Lower leg skin (tissue), 4 donors: ENCODE results near the gene NSMCE4A. TPM values are rescaled to one million over a fixed set of nuclear protein-coding genes. Genes with fewer than 3 reads are reported as not detected.

Experiments used
- DNase-seq, 2 donors: peaks; one replicate each; pipeline ENCODE4 v3.0.0-alpha.2; 2019; ENCODE audit warnings: low spot score in 2 of 2
- H3K4me3 ChIP-seq: fragments of 200-600 bp; sonication (generic); 2 replicates; pipeline ENCODE4 v1.5.1; 2017; ENCODE audit warnings: mild to moderate bottlenecking, low read depth; ENCODE audit not compliant: poor library complexity, severe bottlenecking
- POLR2A ChIP-seq, 2 donors: fragments of 450-650 bp; IDR thresholded peaks; one replicate each; pipeline ENCODE4 v1.6.1; 2016 to 2017; ENCODE audit warnings: antibody characterized with exemption in 2 of 2, mild to moderate bottlenecking in 1 of 2, moderate library complexity in 1 of 2
- WGBS, 2 donors: methylation state at CpG; one replicate each; pipeline ENCODE4 v1.1.5; 2018; 5-methylcytosine and 5-hydroxymethylcytosine counted together
- intact Hi-C: fragments of 100-400 bp; cut with DNase I; formaldehyde crosslinking; loops from one replicate; pipeline ENCODE4 v1.15.0; 2023; ENCODE audit warnings: low total_unique reads
- total RNA-seq, 4 donors: library from RNA; depleted of rRNA; stranded (reverse); fragments of >200 nt; gene quantifications; one replicate each; pipeline ENCODE4 v1.1.0, GENCODE V29; 2016
- TF ChIP-seq, protein P1 (sequence below), 3 donors: fragments of 450-650 bp; IDR thresholded peaks; one replicate each; pipeline ENCODE4 v1.5.1; 2016; ENCODE audit warnings: antibody characterized with exemption in 3 of 3, mild to moderate bottlenecking in 3 of 3, moderate library complexity in 2 of 3

The NSMCE4A gene
- total RNA-seq, 4 donors from 2014 or later, result 51.1 to 77.0 (median 56.1) TPM

DNA sequence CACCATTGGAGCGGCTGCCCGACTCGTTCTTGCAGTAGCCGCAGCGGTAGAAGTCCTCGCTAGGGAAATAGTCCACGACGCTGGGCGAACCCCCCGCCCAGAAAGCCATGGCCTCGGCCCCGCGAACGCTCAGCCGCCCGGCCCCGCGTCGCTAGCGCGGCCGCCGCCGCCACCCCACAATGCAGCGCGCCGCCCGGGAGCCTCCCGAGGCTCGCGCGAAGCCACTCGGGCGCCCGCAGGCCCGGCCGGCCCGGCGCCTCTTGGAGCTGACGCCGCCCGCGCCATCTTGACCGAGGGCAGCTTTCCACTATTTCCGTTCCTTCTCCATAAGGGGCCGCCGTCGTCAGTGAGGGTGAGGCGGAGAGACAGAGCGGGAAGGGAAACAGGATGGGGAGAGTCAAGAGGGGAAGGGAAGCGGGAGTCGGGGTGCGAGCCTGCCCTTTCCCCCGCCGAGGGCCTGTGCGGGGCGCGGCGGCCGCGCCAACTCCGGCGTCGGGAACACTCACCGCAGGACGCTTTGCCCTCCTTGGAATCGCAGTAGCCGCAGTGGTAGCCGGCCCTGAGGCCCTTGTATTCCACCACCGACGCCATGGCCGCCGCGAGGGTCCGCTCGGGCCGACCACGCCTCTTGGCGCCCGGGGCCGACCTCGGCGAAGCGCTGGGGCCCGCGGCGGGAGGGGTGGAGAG lies 47.0 kb downstream of the NSMCE4A start, which contains the start of gene ATE1:
Gene ATE1, minus strand, starts transcription at position 191 of the 687 bp plus-strand sequence. Its CDS starts 82 bp downstream, at position 109.
- peak within 1 kb of the TSS; percentile 96 for H3K4me3 ChIP-seq
- intact Hi-C loops, result no loop called here
- 0% methylated on average over 54 to 70 of the region's 87 CpGs for WGBS, 2 donors
- DNase-seq, result peak; percentile 89 to 97
- peak in 1 of 2 donors; percentile 62 for TF ChIP-seq POLR2A (IDR thresholded peaks at IDR 0.05)
- TF ChIP-seq, protein P1, sequence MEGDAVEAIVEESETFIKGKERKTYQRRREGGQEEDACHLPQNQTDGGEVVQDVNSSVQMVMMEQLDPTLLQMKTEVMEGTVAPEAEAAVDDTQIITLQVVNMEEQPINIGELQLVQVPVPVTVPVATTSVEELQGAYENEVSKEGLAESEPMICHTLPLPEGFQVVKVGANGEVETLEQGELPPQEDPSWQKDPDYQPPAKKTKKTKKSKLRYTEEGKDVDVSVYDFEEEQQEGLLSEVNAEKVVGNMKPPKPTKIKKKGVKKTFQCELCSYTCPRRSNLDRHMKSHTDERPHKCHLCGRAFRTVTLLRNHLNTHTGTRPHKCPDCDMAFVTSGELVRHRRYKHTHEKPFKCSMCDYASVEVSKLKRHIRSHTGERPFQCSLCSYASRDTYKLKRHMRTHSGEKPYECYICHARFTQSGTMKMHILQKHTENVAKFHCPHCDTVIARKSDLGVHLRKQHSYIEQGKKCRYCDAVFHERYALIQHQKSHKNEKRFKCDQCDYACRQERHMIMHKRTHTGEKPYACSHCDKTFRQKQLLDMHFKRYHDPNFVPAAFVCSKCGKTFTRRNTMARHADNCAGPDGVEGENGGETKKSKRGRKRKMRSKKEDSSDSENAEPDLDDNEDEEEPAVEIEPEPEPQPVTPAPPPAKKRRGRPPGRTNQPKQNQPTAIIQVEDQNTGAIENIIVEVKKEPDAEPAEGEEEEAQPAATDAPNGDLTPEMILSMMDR (IDR thresholded peaks at IDR 0.05), result no peak

DNA sequence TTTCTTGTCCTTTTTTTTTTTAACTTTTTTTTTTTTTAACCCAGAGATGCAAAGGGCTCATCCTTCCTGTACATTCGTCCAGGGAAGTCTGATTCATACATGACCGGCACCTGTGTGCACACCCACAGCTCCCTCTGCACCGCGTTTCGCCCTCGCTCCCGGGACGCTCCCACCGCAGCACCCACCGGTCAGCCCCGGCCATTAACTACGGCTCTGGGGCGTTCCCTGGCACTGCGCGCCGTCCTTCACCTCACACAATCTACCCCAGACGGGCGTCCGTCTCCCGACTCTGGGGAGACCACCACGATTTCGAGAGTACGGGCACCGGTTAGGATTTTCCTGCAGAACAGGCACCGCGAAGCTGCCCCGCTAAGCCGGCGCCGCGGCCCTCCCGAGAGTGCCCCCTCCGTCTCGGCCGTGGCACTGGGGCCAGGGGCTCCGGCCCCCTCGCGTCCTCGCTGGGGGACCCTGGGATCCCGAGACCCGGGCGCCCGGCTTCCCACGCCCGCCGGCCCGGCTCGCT lies 47.6 kb downstream of the NSMCE4A start:
- peak; percentile 38 to 89 for DNase-seq
- WGBS, 2 donors, result 0% methylated on average over 24 to 46 of the region's 48 CpGs
- peak overlapping the region; percentile 96 for H3K4me3 ChIP-seq
- TF ChIP-seq, protein P1 (IDR thresholded peaks at IDR 0.05), result no peak
- TF ChIP-seq POLR2A (IDR thresholded peaks at IDR 0.05), result no peak
- intact Hi-C loops, result no loop called here

DNA sequence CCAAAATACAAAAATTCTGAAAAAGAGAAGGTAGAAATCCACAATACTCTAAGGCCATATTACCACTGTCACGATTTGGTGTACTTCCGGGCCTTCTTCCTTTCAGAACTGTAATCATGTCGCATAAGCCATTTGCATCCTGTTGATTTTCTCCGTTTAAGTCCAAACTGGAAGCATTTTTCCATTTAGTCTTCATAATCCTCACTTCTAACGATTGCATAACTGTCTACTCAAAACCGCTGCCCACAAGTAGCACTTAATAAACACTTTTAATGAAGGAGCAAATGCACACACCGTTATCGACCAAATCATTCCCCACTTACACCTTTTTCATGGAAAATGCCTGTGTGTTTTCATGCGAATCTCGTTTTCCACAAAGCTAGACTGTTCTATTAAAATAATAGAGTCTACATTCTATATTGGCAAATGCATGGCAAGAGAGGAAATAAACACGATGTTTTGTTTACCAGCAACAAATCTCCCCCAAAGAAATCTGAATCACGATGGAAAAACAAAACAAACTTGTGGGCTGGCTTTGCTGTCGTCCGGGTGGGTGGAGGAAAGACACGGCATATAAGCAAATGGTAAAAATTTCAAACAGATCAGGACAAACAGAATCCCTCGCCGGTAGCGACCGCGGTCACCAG lies 48.2 kb downstream of the NSMCE4A start:
- WGBS, 2 donors, result 1% methylated on average over 20 of the region's 20 CpGs
- TF ChIP-seq, protein P1 (IDR thresholded peaks at IDR 0.05), result no peak
- no peak for TF ChIP-seq POLR2A (IDR thresholded peaks at IDR 0.05)
- intact Hi-C loops, result no loop called here
- H3K4me3 ChIP-seq, result peak overlapping the region; percentile 96
- DNase-seq, result no peak

DNA sequence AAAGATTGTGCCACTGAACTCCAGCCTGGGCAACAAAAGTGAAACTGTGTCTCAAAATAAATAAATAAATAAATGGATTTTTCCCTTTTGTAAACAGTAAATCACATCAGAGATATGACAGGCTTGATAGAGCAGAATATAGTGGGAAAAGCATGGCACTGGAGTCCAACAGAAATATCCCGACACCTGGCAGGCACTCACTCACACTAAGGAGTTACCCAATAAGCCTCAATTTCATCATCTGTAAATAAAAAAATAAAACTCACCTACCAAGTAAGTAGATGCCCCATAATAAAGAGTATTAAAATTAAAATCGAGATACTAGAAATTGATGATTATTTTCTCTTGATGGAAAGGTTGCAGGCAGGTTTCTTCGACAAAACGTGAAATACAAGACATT lies 48.9 kb downstream of the NSMCE4A start:
- DNase-seq, result no peak
- no peak overlapping the region for H3K4me3 ChIP-seq
- TF ChIP-seq, protein P1 (IDR thresholded peaks at IDR 0.05), result no peak
- no peak for TF ChIP-seq POLR2A (IDR thresholded peaks at IDR 0.05)
- WGBS, 2 donors, result 79 to 86% methylated on average over 4 of the region's 4 CpGs
- intact Hi-C loops, result no loop called here

DNA sequence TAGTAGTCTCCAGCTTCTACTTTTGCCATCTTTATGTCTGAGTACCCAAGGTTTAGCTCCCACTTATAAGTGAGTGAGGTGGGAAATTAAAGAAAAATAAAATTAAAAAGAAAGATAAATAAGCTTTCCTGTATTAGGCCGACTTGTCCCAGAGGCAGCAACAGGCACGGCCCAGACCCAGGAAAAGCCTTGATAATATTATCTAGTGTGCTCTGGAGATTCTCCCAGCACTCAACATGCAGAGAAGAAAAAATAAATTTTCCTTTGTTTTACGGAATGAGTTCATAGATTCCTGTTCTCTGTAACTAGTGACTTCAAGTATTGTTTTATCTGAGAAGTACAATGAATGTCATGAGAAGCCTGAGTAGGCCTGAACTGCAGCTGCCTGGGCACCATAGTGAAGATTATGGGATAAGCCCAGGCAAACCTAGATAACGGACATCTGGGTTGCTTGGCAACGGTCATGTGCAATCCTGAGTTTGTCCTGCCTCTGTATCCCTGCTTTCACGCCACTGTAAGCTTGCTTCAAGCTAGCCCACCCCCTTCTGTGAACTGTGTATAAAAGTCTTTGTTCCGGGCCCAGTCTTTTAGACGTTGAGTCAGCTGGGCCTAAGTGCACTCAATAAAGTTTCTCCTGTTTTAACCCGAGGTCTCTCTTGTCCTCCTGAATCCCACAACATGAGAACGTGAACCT lies 53.6 kb downstream of the NSMCE4A start:
- no peak for DNase-seq
- TF ChIP-seq POLR2A (IDR thresholded peaks at IDR 0.05), result no peak
- TF ChIP-seq, protein P1 (IDR thresholded peaks at IDR 0.05), result no peak
- intact Hi-C loops, result no loop called here
- H3K4me3 ChIP-seq, result no peak overlapping the region
- WGBS, 2 donors, result 68 to 77% methylated on average over 10 of the region's 10 CpGs
